Fibroblast of villous mesenchyme (primary cell): ENCODE data around the gene TMEM129. TPM values are rescaled to one million over a fixed set of nuclear protein-coding genes. Genes with fewer than 3 reads are reported as not detected.

ENCODE experiments used
- DNase-seq: peaks from one replicate; pipeline ENCODE4 v3.0.0-alpha.2; 2010; ENCODE audit warnings: low read depth
- H3K4me3 ChIP-seq: 2 replicates; pipeline ENCODE4 v1.5.1; 2011; ENCODE audit warnings: low read depth, mild to moderate bottlenecking, low read length
- CTCF ChIP-seq: IDR thresholded peaks from 2 replicates; pipeline ENCODE4 v1.5.1; 2012; ENCODE audit warnings: low read depth, mild to moderate bottlenecking, low read length; ENCODE audit not compliant: insufficient read depth
- total RNA-seq: library from RNA; depleted of rRNA; stranded (reverse); fragments of >200 nt; gene quantifications from 2 replicates; pipeline ENCODE4 v1.2.3, GENCODE V29; 2012

TMEM129 gene
- total RNA-seq, 1 donor: 31.1 TPM

DNA sequence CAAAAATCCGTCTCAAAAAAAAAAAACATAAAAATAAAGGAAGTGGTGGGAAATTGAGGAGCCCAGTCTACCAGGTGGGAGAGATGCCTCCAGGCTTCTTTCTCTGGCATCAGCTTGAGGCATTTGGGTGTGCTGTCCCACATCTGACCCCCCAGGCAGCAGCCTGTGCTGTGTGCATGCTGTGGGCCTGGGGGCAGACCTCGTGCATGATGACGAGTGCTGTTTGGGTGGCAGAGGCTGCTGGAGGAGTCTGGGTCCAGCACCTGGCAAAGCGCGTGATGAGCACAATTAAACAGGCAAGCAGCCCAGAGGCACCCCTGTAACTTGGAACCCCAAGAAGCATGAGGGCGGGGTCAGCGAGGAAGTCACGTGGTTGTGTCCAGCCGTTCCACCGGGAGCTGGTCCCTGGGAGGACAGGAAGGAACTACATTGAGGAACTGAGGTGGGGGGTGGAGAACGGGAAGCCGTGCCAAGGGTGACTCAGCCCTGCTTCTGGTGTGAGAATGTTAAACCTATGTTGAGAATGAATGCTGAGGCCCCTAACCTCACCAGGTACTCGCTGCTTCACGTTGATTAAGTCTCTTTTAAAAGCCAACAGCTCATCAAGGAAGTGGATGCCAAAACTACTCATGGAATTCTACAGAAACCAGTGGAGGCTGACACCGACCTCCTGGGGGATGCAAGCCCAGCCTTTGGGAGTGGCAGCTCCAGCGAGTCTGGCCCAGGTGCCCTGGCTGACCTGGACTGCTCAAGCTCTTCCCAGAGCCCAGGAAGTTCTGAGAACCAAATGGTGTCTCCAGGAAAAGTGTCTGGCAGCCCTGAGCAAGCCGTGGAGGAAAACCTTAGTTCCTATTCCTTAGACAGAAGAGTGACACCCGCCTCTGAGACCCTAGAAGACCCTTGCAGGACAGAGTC is 6.3 kb upstream of the TMEM129 start:
- no peak overlapping the region for H3K4me3 ChIP-seq
- DNase-seq: peak; percentile 71
- TF ChIP-seq CTCF: no peak

DNA sequence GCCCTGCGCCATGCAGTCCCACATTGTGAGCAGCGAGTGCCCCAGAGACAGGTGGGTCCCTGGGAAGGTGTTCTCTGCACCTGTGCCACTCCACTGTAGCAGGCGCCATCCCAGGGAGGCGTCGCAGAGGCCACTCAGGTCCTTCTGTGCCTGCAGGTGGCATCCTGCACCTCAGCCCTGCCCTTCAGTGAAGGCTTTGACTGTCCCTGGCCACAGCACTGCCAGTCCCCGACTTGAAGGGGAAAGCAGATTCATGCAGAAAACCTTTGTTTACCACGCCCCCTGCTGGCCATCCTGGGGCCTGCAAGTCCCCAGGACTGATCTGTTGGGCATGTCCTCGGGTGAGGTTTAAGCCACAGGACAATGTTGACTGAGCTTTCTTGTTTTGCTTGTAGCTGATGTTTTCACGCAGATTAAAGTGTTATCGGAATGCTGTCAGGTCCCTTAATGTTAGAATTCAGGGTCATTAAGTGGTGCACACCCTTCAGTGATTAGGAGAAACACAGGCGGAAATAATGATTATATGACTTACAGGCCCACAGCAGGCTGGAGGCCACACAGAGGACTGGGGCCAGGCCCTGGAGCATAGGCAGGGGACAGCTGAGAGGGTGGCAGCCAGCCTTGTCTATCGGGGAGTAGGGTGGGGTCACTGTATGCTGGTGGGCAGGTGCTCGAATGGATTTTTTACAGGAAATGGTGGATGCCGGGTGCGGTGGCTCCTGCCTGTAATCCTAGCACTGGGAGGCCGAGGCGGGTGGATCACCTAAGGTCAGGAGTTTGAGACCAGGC is 5.2 kb upstream of the TMEM129 start:
- TF ChIP-seq CTCF: peak; percentile 96
- DNase-seq: peak; percentile 87
- no peak overlapping the region for H3K4me3 ChIP-seq

DNA sequence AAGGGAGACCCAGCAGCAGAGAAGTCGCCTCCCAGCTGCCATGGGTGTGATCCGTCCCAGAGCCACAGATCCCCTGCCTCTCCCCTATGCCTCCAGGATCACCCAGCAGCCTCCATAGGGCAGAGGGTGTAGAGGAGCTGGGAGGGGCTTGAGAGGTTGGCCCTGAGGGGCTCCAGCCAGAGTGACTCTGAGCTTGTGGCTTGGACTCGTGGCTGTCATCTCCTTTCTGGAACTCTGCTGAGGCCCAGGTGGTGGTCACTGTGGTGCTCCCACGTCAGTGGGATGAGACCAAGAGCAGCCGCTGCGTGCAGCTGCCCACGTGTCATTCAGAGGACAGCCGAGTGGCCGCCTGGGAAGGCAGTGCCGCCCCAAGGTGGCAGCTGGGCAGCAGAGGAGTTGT is 4.4 kb upstream of the TMEM129 start:
- H3K4me3 ChIP-seq: no peak overlapping the region
- no peak for TF ChIP-seq CTCF
- no peak for DNase-seq

GRCh38 chr4:1723131-1723801 is 2.1 kb upstream of the TMEM129 start:
- DNase-seq: no peak

GRCh38 chr4:1722551-1723118 is 1.5 kb upstream of the TMEM129 start:
- TF ChIP-seq CTCF: no peak
- peak overlapping the region; percentile 65 for H3K4me3 ChIP-seq
- no peak for DNase-seq

More at GRCh38 chr4:1723131-1723801, 2.1 kb upstream of the TMEM129 start:
- TF ChIP-seq CTCF: no peak
- no peak overlapping the region for H3K4me3 ChIP-seq
